ENCODE results near the gene IFRD2. TPM values are rescaled to one million over a fixed set of nuclear protein-coding genes. Genes with fewer than 3 reads are reported as not detected.
"Not testable (repeated sequence)": the region's sequence is repeated elsewhere in the genome, so short reads cannot be mapped to it uniquely, and the experiment has no call there.

Gene IFRD2
- total RNA-seq, 1 donor from 2014 or later, result 77.7 TPM

DNA sequence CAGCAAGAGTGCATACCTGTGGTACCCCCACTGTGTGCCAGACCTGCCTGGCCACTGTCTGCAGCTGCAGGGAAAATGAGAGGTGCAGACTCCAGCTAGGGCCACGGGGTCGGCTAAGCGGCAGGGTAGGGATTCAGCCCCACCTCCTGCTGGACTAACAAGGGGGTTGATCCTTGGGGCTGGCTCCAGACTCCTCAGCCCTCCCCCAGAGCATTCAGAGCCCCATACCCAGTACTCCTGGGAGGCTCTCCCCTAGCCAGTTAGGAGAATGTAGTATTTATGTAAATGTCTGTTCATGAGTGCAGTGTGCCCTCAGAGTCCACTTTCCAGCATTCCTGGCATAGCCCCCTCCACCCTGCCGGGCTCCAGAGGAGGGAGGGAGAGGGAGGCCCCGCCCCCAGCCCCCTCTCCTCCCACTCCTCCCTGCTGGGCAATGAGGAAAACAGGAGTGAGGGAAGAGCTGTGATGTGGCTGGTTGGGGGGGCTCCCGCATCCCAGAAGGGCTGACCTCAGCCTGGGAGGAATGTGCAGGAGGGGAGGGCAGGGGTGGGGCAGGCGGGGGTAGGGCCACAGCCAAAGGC lies 27.8 kb downstream of the IFRD2 start:
- Histone ChIP-seq H3K4me3 (ENCODE audit: low read depth, low read length) (no peak overlapping the region), H3K36me3 (ENCODE audit: control insufficient read depth, insufficient read depth, low read length) (no peaks in the 10 kb centered on the region), H3K27me3 (ENCODE audit: control insufficient read depth, insufficient read depth, low read length) (no peaks in the 10 kb centered on the region)
- peak; percentile 82 for DNase-seq (ENCODE audit: low read depth)
- TF ChIP-seq, protein P1, sequence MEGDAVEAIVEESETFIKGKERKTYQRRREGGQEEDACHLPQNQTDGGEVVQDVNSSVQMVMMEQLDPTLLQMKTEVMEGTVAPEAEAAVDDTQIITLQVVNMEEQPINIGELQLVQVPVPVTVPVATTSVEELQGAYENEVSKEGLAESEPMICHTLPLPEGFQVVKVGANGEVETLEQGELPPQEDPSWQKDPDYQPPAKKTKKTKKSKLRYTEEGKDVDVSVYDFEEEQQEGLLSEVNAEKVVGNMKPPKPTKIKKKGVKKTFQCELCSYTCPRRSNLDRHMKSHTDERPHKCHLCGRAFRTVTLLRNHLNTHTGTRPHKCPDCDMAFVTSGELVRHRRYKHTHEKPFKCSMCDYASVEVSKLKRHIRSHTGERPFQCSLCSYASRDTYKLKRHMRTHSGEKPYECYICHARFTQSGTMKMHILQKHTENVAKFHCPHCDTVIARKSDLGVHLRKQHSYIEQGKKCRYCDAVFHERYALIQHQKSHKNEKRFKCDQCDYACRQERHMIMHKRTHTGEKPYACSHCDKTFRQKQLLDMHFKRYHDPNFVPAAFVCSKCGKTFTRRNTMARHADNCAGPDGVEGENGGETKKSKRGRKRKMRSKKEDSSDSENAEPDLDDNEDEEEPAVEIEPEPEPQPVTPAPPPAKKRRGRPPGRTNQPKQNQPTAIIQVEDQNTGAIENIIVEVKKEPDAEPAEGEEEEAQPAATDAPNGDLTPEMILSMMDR (IDR thresholded peaks at IDR 0.05; ENCODE audit: insufficient read depth, low read length, poor library complexity, severe bottlenecking), result no peak

DNA sequence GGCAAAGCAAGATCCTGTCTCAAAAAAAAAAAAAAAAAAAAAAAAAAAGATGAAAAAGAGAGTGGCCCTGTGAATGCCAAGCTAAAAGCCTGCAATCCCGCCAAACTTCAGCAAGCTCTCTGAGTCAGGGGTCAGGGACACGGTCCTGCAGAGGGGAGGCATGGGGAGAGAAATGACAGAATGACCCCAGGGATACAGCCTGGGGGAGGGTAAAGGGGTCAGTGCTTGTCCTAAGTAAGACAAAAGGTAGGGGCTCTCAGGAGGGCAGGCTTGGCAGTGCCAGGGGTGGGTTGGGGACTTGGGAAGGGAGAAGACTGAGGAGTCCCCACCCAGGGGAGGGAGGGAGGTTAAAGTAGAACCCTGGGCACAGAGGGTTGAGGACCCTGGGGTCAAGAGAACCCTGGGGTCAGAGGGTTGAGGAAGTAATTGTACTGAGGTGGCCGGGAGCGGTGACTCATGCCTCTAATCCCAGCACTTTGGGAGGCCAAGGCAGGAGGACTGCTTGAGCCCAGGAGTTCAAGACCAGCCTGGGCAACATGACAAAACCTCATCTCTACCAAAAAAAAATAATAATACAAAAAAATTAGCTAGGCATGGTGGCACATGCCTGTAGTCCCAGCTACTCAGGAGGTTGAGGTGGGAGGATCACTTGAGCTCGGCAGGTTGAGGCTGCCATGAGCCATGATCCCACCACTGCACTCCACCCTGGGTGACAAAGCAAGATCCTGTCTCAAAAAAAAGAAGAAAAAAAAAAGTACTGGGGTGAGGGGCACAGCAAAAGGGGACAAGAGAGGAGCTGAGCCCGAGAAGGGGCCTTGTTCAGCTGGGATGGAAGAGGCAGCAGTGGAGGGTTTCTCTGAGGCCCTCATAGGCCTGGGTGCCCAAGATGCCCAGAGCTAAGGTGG lies 28.5 kb downstream of the IFRD2 start:
- H3K36me3 ChIP-seq (ENCODE audit: control insufficient read depth, insufficient read depth, low read length), result no peaks in the 10 kb centered on the region
- H3K27me3 ChIP-seq (ENCODE audit: control insufficient read depth, insufficient read depth, low read length), result no peaks in the 10 kb centered on the region
- TF ChIP-seq, protein P1 (IDR thresholded peaks at IDR 0.05; ENCODE audit: insufficient read depth, low read length, poor library complexity, severe bottlenecking), result no peak
- no peak for DNase-seq (ENCODE audit: low read depth)
- no peak overlapping the region for H3K4me3 ChIP-seq (ENCODE audit: low read depth, low read length)

DNA sequence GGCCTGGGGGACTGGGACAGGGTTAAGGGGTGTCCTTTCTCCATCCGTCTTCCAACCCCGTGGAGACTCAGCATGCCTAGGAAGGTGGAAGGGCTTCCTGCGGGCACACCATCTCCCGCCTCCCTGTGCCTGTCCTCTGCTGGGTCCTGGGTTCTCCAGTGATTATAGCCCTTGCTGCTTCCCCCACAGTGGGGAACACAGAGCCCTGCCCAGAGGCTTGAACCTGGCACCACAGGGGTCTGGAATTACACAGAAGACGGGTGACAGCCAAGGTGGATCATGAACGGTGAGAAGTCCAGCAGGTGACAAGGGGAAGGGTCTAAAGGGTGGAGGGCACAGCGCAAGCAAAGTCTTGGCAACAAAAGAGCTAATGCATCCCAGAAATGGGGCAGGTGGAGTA lies 29.5 kb downstream of the IFRD2 start:
- TF ChIP-seq, protein P1 (IDR thresholded peaks at IDR 0.05; ENCODE audit: insufficient read depth, low read length, poor library complexity, severe bottlenecking), result no peak
- H3K36me3 ChIP-seq (ENCODE audit: control insufficient read depth, insufficient read depth, low read length), result peaks cover 2% of the 10 kb centered on the region
- H3K4me3 ChIP-seq (ENCODE audit: low read depth, low read length), result no peak overlapping the region
- no peak for DNase-seq (ENCODE audit: low read depth)
- no peaks in the 10 kb centered on the region for H3K27me3 ChIP-seq (ENCODE audit: control insufficient read depth, insufficient read depth, low read length)

DNA sequence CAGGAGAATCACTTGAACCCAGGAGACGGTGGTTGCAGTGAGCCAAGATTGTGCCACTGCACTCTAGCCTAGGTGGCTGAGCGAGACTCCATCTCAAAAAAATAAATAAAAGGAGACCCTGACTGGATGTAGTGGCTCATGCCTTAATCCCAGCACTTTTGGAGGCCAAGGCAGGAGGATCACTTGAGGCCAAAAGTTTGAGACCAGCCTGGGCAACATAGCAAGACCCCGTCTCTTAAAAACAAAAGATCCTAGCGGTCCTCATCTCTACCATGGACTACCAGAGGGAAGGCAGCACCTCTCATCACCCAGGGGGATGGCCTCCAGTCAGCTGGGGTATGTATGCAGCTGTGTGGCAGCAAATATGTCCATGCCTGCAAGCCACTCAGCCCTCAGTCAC lies 30.0 kb downstream of the IFRD2 start:
- not testable (repeated sequence) for H3K36me3 ChIP-seq (ENCODE audit: control insufficient read depth, insufficient read depth, low read length); H3K27me3 ChIP-seq (ENCODE audit: control insufficient read depth, insufficient read depth, low read length); DNase-seq (ENCODE audit: low read depth); H3K4me3 ChIP-seq (ENCODE audit: low read depth, low read length)

DNA sequence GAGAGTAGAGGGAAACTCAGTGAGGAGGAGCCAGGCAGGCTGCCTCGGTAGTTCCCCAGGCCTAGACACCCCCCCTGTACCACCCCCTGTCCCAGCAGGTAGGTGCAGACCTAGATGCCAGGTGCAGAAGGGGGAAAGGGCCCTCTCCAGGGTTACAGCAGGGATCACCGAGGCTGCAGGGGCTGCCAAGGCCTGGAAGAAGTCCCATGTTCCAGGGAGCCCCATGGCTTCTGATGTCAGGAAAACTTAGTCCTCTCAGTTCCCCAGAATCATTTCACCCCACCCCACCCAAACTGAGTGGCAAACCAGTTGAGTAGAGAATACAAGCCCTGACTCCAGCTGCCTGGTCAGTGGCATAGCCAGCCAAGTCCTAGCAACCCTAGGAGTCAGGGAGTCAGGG lies 30.7 kb downstream of the IFRD2 start:
- no peaks in the 10 kb centered on the region for H3K27me3 ChIP-seq (ENCODE audit: control insufficient read depth, insufficient read depth, low read length)
- TF ChIP-seq, protein P1 (IDR thresholded peaks at IDR 0.05; ENCODE audit: insufficient read depth, low read length, poor library complexity, severe bottlenecking), result no peak
- DNase-seq (ENCODE audit: low read depth), result no peak
- H3K4me3 ChIP-seq (ENCODE audit: low read depth, low read length), result no peak overlapping the region
- peaks cover 8% of the 10 kb centered on the region for H3K36me3 ChIP-seq (ENCODE audit: control insufficient read depth, insufficient read depth, low read length)

DNA sequence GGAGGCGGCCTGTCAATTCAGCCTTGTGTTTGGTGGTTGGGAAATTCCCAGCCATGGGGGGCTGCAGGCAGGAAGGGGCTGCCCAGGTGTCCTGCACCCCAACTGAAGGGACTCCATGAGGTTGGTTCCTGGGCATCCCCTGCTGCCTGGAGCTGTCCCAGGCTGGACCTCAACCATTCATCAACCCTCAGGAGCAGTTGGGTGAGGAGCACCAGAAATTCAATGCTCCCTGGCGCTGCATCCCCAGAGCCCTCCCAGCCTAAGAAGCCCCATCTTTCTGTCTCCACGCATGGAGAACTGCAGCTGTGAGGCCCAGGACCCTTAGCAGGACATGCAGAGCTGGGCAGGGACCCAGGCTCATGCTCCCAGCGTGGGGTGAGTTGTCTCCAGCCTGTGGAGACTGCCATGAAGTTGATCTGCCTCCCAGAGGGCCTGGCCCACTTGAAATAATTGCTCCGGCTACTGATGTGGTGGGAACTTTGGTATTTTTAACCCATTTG lies 31.2 kb downstream of the IFRD2 start:
- H3K36me3 ChIP-seq (ENCODE audit: control insufficient read depth, insufficient read depth, low read length), result peaks cover 10% of the 10 kb centered on the region
- TF ChIP-seq, protein P1 (IDR thresholded peaks at IDR 0.05; ENCODE audit: insufficient read depth, low read length, poor library complexity, severe bottlenecking), result no peak
- no peak overlapping the region for H3K4me3 ChIP-seq (ENCODE audit: low read depth, low read length)
- H3K27me3 ChIP-seq (ENCODE audit: control insufficient read depth, insufficient read depth, low read length), result no peaks in the 10 kb centered on the region
- no peak for DNase-seq (ENCODE audit: low read depth)

All from kidney epithelial cell (primary cell).